NCI-H510A (cell line): ENCODE data around the gene HMGB2.

Source experiments
- DNase-seq: peaks from one replicate; lab custom pipeline; 2025; lab: John Stamatoyannopoulos, UW

The HMGB2 gene

GRCh38 chr4:173334085-173334890 lies at the start of gene HMGB2:
Gene HMGB2, minus strand, starts transcription at chr4:173334358. Its CDS starts 709 bp downstream, at chr4:173333649.
- DNase-seq = peak; percentile 96

GRCh38 chr4:173382349-173382748 lies 48.2 kb upstream of the HMGB2 start:
- no peak for DNase-seq

GRCh38 chr4:173381610-173382009 lies 47.5 kb upstream of the HMGB2 start:
- DNase-seq = no peak

GRCh38 chr4:173380987-173381386 lies 46.8 kb upstream of the HMGB2 start:
- no peak for DNase-seq

GRCh38 chr4:173379929-173380328 lies 45.8 kb upstream of the HMGB2 start:
- no peak for DNase-seq

- DNase-seq = no peak
Observed at GRCh38 chr4:173374588-173374987, 40.4 kb upstream of the HMGB2 start.

DNA sequence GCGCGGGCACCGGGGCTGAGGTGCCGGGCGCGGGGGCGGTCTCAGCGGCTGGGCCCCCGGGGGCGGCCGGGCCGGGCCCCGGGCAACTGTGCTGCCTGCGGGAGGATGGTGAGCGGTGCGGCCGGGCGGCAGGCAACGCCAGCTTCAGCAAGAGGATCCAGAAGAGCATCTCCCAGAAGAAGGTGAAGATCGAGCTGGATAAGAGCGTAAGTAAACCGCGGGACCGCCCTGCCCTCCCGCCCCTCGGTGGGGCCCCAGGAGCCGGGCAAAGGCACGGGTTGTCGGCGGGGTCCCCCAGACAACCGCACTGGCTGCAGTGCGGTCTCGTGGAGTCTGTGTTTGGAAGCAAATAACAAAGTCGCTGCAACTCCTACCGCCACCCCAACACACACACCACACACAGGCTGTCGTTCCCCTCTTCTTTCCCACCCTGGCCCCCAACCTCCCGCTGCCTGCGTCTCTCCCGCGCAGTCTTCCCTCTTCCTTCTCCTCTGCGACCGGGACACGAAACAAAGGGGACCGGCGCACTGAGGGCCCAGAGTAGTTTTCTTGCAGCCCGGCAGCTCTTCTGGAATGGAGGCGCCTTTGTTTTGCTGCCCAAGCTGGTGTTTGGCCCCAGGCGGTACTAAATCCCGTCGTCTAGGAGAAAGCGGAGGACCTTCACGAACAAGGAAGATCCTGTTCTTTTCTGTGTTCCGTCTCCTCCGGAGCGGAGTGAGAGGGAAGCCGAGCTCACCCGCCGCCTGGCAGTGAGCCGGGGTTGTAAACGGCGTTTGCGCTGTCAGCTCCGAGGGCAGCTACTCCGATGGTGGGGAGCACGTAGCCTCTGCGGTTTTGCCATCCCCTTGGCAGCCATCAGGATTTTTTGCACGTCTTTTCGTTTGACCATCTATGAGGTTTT lies 37.4 kb upstream of the HMGB2 start:
- DNase-seq = peak; percentile 10

DNA sequence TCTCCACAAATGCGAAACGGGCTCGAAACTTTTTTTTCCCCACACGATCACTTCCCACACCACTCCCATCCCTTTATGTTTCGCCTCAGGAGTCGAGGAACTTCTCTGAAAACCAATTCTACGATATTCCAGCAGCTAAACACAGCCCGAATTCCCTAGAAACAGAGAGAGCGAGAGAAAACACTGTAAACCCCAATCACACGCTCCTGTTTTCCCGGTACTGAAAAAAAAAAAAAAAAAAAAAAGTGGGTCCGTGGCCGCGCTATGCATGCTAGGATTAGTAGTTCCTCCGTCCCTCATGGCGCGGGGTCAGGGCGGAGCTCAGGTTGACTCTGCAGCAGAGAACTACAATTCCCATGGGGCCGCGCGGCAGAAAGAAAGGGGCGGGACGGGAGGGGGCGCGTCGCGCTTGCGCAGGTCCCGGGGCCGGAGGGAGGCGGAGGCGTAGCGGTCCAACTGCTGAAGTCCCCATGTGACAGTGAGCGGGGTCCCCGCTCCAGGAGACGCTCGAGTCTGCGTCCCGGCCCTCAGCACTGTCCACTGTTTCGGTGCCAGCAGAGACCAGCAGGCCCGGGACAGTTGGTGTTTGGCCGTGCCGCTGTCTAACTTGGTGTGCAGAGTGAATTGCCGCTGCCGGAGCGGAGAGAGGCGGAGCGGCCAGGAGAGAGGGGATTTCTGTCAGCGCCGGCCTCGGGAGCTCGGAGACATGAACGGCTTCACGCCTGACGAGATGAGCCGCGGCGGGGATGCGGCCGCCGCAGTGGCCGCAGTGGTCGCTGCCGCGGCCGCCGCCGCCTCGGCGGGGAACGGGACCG lies 36.5 kb upstream of the HMGB2 start, which contains the start of gene SAP30:
Gene SAP30 (plus strand): TSS at position 478 of the 815 bp plus-strand sequence. CDS start 229 bp downstream, at position 707.
- DNase-seq = peak; percentile 83

DNA sequence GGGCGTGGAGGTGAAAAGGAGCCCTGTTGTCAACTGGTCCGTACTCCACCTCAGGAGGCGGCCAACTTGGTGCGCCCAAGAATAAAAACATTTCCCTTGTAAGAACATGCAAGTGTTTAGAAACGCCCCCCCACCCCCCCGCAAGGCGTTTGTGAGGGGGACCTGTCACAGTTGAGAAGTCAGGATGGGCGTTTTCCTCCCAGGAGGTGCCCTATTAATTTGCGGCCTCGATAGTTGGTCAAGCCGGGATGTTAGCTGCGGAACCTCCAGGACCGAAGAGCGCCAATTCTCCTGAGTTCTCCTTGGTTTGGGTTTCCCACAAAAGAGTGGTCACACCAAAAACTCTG lies 35.9 kb upstream of the HMGB2 start:
- DNase-seq = no peak

- DNase-seq = no peak
Observed at GRCh38 chr4:173367946-173368345, 33.8 kb upstream of the HMGB2 start.

- DNase-seq = no peak
Observed at GRCh38 chr4:173367285-173367684, 33.1 kb upstream of the HMGB2 start.

GRCh38 chr4:173365359-173365996 lies 31.3 kb upstream of the HMGB2 start:
- no peak for DNase-seq

- DNase-seq = no peak
Observed at GRCh38 chr4:173362666-173363065, 28.5 kb upstream of the HMGB2 start.

DNA sequence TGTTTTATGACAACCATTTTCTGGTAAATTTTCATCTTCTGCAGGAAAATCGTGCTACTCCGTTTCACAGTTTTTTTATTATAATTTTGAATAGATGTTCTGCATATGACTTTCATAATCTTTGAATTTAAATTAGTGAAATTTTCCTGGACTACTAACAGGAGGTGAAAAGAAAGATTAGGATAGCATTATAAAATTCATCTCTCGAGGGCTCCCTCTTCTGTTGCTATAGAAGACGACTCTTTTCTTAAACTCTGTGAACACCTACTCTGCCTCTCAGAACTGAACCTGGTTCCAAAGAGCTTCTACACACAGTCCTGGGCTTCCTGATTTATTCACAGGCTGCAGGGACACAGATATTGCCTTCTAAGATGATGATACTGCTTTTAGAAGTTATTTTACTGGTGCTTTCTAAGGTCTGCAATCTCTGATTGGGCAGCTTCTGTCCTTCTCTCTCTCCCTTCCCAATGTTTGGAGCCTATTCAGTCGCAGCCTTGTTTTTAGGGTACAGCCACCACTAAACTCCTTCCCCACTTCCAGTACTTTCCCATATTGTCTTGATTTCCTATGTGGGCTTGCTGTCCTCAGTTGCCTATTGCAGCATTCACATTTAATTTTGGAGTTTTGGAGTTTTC lies 26.5 kb upstream of the HMGB2 start:
- no peak for DNase-seq

- DNase-seq = no peak
Observed at GRCh38 chr4:173357939-173358338, 23.8 kb upstream of the HMGB2 start.

DNA sequence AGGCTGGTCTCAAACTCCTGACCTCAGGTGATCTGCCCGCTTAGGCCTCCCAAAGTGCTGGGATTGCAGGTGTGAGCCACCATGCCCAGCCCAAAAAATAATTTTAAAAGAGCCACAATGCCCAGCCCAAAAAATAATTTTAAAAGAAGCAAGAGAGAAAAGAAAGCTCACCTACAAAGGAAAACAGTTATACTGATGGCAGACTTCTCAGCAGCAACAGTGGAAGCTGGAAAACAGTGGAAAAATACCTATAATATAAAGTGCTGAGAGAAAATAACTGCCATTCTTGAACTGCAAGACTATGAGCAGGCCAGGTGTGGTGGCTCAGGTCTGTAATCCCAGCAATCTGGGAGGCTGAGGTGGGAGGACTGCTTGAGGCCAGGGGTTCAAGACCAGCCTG lies 13.3 kb upstream of the HMGB2 start:
- DNase-seq = no peak

GRCh38 chr4:173346074-173346473 lies 11.9 kb upstream of the HMGB2 start:
- no peak for DNase-seq

DNA sequence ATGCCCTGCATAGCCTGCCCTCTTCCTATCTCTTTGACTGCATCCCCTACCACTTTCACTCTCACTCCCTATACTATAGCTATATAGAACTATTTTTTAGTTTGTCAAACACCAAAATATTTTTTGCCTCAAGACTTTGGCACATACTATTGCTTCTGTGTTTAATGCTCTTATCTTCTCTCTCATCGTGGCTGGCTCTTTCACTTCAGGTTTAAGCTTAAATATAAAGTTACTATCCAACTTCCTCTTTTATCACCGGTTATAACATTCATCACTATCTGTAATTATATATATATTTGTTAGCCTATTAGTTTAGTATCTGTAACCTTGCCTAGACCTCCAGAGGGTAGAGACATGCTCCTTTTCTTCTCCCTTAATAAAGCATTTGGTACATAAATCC lies 11.5 kb upstream of the HMGB2 start:
- DNase-seq = no peak

GRCh38 chr4:173343832-173344397 lies 9.8 kb upstream of the HMGB2 start:
- no peak for DNase-seq

GRCh38 chr4:173337463-173337862 lies 3.3 kb upstream of the HMGB2 start:
- no peak for DNase-seq
